Lower lobe of right lung (tissue), 2 donors: ENCODE measurements around the gene SOWAHD. TPM values are rescaled to one million over a fixed set of nuclear protein-coding genes. Genes with fewer than 3 reads are reported as not detected.
"Not testable (repeated sequence)": the region's sequence is repeated elsewhere in the genome, so short reads cannot be mapped to it uniquely, and the experiment has no call there.

ENCODE experiments used
- ATAC-seq, 2 donors: fragments of 200-7000 bp; cut with Tn5 transposase; one replicate each; pipeline ENCODE4 v1.9.1; 2020 to 2022; ENCODE audit warnings: mild to moderate bottlenecking in 2 of 2, moderate library complexity in 2 of 2
- DNase-seq: peaks from one replicate; pipeline ENCODE4 v3.0.0-alpha.2; 2020
- H3K27ac ChIP-seq: fragments of 200-600 bp; one replicate; pipeline ENCODE4 v1.8.0; 2022
- H3K27me3 ChIP-seq: fragments of 200-600 bp; one replicate; pipeline ENCODE4 v1.8.0; 2022; ENCODE audit warnings: low read depth
- H3K36me3 ChIP-seq: fragments of 200-600 bp; one replicate; pipeline ENCODE4 v1.8.0; 2022; ENCODE audit warnings: mild to moderate bottlenecking
- H3K4me1 ChIP-seq: fragments of 200-600 bp; one replicate; pipeline ENCODE4 v1.8.0; 2022
- H3K4me3 ChIP-seq: fragments of 200-600 bp; one replicate; pipeline ENCODE4 v1.8.0; 2022; ENCODE audit warnings: mild to moderate bottlenecking
- H3K9me3 ChIP-seq: fragments of 200-600 bp; one replicate; pipeline ENCODE4 v1.8.0; 2022
- intact Hi-C: fragments of 100-400 bp; cut with DNase I; formaldehyde crosslinking; loops from one replicate; pipeline ENCODE4 v1.11.0; 2022
- total RNA-seq: library from RNA; stranded (reverse); fragmentation: NEBNext Ultra II Directional; extraction: Animal tissue kit (Norgen Biotek cat#: 25700); gene quantifications from one replicate; pipeline ENCODE4 v1.2.1, GENCODE V29; 2021
- TF ChIP-seq, protein P1 (sequence below): fragments of 200-600 bp; IDR thresholded peaks from one replicate; pipeline ENCODE4 v1.8.0; 2022; ENCODE audit warnings: antibody characterized with exemption, mild to moderate bottlenecking
- donor health status: DM: no; HTN: yes; CAD: no; lungs with severe emphysema.

Gene SOWAHD
- total RNA-seq, 1 donor from 2014 or later = 9.6 TPM

DNA sequence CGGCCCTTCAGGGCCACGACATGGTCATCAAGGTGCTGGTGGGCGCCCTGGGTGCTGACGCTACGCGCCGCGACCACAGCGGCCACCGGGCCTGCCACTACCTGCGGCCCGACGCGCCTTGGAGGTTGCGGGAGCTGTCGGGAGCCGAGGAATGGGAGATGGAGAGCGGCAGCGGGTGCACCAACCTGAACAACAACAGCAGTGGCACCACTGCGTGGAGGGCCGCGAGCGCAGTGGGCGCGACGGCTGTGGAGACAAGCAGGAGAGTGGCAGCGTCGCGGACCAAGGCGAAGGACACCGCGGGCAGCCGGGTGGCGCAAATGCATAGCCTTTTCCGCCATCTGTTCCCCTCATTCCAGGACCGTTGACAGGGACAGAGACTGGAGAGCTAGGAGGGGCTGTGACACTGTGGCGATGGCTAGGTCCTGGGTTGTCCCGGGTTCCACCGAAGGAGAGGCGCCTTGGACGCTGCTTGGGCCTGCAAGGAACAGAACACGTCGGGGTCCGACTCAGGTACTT lies 919 bp downstream of the SOWAHD start:
- ATAC-seq (no peak), DNase-seq (no peak)
- peak overlapping the region; percentile 61 for H3K4me3 ChIP-seq
- no peaks in the 10 kb centered on the region for H3K9me3 ChIP-seq
- intact Hi-C loops = no loop called here
- no peaks in the 10 kb centered on the region for H3K4me1 ChIP-seq
- peak overlapping the region; percentile 72 for H3K27ac ChIP-seq
- no peaks in the 10 kb centered on the region for H3K36me3 ChIP-seq
- TF ChIP-seq, protein P1, sequence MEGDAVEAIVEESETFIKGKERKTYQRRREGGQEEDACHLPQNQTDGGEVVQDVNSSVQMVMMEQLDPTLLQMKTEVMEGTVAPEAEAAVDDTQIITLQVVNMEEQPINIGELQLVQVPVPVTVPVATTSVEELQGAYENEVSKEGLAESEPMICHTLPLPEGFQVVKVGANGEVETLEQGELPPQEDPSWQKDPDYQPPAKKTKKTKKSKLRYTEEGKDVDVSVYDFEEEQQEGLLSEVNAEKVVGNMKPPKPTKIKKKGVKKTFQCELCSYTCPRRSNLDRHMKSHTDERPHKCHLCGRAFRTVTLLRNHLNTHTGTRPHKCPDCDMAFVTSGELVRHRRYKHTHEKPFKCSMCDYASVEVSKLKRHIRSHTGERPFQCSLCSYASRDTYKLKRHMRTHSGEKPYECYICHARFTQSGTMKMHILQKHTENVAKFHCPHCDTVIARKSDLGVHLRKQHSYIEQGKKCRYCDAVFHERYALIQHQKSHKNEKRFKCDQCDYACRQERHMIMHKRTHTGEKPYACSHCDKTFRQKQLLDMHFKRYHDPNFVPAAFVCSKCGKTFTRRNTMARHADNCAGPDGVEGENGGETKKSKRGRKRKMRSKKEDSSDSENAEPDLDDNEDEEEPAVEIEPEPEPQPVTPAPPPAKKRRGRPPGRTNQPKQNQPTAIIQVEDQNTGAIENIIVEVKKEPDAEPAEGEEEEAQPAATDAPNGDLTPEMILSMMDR = no peak
- no peaks in the 10 kb centered on the region for H3K27me3 ChIP-seq

GRCh38 chrX:119760026-119760877 lies 1.9 kb downstream of the SOWAHD start:
- Histone ChIP-seq H3K4me3 (peak overlapping the region; percentile 61), H3K4me1 (no peaks in the 10 kb centered on the region), H3K27ac (no peak overlapping the region), H3K27me3 (no peaks in the 10 kb centered on the region), H3K36me3 (no peaks in the 10 kb centered on the region), H3K9me3 (no peaks in the 10 kb centered on the region)
- TF ChIP-seq, protein P1 = no peak
- intact Hi-C loops = no loop called here
- no peak for ATAC-seq
- no peak for DNase-seq

DNA sequence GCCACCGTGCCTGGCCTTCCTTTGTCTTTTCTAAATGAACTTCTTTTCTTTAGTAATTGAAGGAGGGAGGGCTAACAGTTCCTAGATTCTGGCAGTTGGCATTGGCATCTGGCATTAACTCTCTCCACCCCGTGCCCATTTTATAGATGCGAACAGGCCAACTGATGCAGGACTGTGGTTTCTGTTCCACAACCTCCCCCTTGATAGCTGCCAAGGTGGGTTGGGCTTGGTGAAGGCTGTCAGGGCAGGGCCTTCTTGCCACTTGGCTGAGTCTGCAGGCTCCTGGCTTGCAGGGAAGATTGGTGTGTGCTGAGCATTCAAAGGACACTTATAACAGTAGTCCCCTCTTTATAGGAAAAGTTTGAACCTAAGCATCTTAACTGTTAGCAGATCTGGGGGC lies 4.3 kb downstream of the SOWAHD start:
- H3K36me3 ChIP-seq = no peaks in the 10 kb centered on the region
- DNase-seq (no peak), ATAC-seq (no peak)
- H3K9me3 ChIP-seq = no peaks in the 10 kb centered on the region
- no peaks in the 10 kb centered on the region for H3K4me1 ChIP-seq
- no peak overlapping the region for H3K4me3 ChIP-seq
- TF ChIP-seq, protein P1 = no peak
- intact Hi-C loops = no loop called here
- H3K27me3 ChIP-seq = no peaks in the 10 kb centered on the region
- no peak overlapping the region for H3K27ac ChIP-seq

DNA sequence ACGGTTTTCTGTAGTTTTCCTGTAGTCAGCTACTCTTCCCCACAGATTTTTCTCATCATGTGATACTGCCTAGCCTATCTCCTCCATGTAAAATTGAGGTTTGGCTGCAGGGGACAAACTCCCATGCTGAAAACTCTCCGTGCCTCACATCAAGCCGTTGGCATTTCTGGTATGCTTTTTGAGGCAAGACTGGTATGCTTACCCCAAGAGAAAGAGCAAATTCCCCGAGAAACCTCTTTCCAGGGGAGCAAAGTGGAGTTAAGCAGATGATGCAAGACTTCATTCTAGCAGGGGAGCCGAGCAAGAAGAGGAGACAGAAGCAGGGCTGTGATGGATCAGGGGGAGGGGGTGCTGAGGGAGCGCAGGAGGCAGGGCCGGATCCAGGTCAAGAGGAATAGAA lies 4.8 kb downstream of the SOWAHD start:
- H3K4me3 ChIP-seq = no peak overlapping the region
- no peaks in the 10 kb centered on the region for H3K4me1 ChIP-seq
- no peaks in the 10 kb centered on the region for H3K9me3 ChIP-seq
- no peaks in the 10 kb centered on the region for H3K36me3 ChIP-seq
- intact Hi-C loops = no loop called here
- no peak overlapping the region for H3K27ac ChIP-seq
- no peak for DNase-seq
- H3K27me3 ChIP-seq = no peaks in the 10 kb centered on the region
- TF ChIP-seq, protein P1 = no peak
- ATAC-seq = no peak

GRCh38 chrX:119763836-119764387 lies 5.5 kb downstream of the SOWAHD start:
- Histone ChIP-seq H3K4me3 (no peak overlapping the region), H3K4me1 (no peaks in the 10 kb centered on the region), H3K9me3 (no peaks in the 10 kb centered on the region), H3K36me3 (no peaks in the 10 kb centered on the region), H3K27ac (no peak overlapping the region), H3K27me3 (no peaks in the 10 kb centered on the region)
- no peak for DNase-seq
- ATAC-seq = no peak
- intact Hi-C loops = no loop called here
- TF ChIP-seq, protein P1 = no peak

DNA sequence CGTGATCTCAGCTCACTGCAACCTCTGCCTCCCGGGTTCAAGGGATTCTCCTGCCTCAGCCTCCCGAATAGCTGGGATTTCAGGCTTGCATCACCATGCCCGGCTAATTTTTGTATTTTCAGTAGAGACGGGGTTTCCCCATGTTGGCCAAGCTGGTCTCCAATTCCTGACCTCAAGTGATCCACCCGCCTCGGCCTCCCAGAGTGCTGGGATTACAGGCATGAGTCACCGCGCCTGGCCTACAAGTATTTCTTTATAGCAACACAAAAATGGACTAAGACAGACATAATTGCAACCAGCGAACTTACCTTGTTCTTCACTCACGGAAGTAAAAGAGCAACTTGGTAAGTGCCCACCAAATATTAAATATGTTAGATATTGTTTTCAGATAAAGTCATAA lies 10.0 kb downstream of the SOWAHD start:
- ATAC-seq, H3K27me3 ChIP-seq, H3K36me3 ChIP-seq, H3K4me1 ChIP-seq, DNase-seq, H3K27ac ChIP-seq, H3K9me3 ChIP-seq, intact Hi-C loops, H3K4me3 ChIP-seq: not testable (repeated sequence)

DNA sequence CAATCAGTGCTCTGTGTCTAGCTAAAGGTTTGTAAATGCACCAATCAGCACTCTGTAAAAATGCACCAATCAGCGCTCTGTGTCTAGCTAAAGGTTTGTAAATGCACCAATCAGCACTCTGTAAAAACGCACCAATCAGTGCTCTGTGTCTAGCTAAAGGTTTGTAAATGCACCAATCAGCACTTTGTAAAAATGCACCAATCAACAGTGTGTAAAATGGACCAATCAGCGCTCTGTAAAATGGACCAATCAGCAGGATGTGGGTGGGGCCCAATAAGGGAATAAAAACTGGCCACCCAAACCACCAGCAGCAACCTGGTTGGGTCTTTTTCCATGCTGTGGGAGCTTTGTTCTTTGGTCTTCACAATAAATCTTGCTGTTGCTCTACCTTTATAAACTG lies 11.0 kb downstream of the SOWAHD start:
- H3K9me3 ChIP-seq, DNase-seq, intact Hi-C loops, ATAC-seq, H3K4me3 ChIP-seq, H3K27me3 ChIP-seq, H3K4me1 ChIP-seq, H3K36me3 ChIP-seq, H3K27ac ChIP-seq: not testable (repeated sequence)
